Kasumi-1 (cell line): ENCODE results near the gene SCGB2A2.

Experiments
- DNase-seq, 2 experiments: peaks; one replicate each; lab custom pipeline; 2025; lab: John Stamatoyannopoulos, UW

Gene SCGB2A2

DNA sequence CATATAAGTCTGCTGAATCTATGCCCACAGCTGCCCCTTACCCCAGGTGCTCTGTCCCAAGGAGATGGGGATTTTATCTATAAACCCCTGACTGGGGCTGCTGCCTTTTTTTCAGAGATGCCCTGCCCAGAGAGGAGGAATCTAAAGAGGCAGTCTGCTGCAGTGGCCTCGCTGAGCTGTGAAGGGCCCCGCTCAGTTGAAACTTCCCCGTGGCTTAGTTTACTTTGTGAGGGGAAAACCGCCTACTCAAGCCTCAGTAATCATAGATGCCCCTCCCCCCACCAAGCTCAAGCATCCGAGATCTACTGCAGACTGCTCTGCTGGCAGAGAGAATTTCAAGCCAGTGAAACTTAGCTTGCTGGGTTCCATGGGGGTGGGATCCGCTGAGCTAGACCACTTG, 36.3 kb downstream of the SCGB2A2 start:
- no peak for DNase-seq

DNA sequence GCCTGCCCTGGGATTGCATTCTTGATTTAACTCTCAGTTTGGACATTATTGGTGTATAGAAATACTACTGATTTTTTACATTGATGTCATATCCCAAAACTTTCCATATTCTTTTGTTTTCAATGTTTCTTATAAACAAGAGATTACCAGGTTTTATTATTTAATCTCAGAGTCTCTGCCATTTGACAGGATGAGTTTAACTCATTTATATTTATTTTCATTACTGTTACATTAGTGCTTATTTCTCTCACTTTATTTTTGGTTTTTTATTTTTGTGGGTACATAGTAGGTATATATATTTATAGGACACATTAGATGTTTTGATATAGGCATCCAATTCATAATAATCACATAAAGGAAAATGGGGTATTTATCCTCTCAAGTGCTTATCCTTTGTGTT, 38.0 kb downstream of the SCGB2A2 start:
- DNase-seq, result no peak

DNA sequence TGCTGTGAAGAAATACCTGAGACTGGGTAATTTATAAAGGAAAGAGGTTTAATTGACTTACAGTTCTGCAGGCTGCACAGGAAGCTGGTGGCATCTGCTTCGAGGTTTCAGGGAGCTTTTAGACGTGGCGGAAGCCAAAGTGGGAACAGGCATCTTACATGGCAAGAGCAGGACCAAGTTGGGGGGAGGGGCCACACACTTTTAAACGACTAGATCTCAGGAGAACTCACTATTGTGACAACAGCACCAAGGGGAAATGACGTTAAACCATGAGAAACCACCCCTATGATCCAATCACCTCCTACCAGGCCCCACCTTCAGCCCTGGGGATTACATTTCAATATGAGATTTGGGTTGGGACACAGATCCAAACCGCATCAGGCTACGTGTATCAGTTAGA, 40.0 kb downstream of the SCGB2A2 start:
- no peak for DNase-seq

DNA sequence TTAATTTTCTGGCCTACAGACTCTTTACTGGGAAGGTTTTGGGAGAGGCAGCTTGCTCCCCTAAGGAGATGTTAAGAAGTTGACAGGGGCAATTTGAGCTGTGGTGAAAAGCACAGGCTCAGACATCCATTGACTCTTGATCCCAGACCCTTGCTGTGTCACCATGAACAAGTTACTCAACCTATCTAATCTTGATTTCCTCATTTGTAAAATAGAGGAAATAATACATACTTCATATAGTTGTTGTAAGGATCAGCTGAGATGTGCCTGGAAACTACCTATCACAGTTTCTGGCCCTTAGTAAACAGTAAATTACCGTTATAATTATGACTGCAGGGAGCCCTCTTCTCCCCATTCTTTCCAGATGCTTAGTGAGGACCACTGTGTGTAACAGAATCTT, 45.5 kb downstream of the SCGB2A2 start:
- DNase-seq, result no peak

DNA sequence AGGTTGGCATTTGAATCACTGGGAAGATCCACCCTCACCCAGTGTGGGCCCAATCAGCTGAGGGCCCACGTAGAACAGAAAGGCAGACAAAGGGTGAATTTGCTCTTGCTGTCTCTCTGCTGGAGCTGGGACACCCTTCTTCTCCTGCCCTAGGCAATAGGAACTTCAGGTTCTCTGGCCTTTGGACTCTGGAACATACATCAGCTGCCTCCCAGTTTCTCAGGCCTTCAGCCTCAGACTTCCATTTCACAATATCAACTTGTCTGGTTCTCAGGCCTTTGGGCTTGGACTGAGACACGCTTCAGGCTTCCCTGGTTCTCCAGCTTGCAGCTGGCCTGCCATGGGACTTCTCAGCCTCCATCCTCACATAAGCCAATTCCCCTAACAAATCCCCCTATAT, 52.6 kb downstream of the SCGB2A2 start:
- no peak for DNase-seq
